Measurements from ENCODE around the gene SIN3B.

The SIN3B gene

DNA sequence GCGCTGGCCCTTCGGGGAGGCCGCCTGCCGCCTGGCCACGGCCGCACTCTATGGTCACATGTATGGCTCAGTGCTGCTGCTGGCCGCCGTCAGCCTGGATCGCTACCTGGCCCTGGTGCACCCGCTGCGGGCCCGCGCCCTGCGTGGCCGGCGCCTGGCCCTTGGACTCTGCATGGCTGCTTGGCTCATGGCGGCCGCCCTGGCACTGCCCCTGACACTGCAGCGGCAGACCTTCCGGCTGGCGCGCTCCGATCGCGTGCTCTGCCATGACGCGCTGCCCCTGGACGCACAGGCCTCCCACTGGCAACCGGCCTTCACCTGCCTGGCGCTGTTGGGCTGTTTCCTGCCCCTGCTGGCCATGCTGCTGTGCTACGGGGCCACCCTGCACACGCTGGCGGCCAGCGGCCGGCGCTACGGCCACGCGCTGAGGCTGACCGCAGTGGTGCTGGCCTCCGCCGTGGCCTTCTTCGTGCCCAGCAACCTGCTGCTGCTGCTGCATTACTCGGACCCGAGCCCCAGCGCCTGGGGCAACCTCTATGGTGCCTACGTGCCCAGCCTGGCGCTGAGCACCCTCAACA, 60.8 kb downstream of the SIN3B start:
- DNase-seq: no peak

DNA sequence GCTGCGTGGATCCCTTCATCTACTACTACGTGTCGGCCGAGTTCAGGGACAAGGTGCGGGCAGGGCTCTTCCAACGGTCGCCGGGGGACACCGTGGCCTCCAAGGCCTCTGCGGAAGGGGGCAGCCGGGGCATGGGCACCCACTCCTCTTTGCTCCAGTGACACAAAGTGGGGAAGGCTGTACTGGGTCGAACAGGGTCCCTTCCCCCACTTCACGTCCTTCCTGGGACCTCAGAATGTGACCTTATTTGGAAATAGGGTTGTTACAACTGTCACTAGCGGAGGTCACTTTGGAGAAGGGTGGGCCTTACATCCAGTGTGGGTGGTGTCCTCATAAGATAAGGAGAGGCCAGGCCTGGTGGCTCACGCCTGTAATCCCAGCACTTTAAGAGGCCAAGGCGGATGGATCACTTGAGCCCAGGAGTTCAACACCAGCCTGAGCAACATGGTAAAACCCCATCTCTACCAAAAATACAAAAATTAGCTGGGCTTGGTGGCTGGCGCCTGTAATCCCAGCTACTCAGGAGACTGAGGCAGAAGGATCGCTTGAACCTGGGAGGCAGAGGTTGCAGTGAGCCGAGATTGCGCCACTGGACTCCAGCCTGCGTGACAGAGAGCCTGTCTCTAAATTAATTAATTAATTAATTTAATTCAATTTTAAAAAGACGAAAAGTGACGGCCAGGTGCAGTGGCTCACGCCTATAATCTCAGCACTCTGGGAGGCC, 61.4 kb downstream of the SIN3B start:
- DNase-seq: no peak

DNA sequence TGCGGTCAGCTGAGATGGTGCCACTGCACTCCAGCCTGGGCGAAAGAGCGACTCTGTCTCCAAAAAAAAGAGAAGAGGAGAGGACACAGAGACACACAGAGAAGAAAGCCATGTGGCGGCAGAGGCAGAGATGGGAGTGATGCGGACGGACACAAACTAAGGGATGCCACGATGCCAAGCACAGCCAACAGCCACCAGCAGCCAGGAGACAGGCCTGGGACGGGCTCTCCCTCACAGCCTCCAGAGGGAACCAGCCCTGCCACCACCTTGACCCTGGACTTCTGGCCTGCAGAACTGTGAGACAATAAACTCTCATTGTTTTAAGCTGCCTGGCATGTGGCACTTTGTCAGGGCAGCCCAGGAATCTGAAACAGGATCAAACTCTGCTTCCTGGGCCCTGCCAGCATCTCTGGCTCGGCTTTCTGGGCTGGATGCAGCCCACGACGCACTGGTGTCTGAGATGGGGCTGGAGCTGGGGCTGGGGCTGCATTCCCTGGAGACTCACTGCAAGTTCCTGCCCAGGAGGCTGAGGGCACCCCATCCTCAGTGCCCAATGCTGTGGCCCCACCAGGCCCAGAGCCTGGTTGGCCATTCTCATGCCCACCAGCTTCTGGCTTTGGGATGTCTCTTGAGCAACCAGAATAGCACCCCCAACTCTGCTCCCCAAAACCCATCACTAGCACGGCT, 62.6 kb downstream of the SIN3B start:
- no peak for DNase-seq

DNA sequence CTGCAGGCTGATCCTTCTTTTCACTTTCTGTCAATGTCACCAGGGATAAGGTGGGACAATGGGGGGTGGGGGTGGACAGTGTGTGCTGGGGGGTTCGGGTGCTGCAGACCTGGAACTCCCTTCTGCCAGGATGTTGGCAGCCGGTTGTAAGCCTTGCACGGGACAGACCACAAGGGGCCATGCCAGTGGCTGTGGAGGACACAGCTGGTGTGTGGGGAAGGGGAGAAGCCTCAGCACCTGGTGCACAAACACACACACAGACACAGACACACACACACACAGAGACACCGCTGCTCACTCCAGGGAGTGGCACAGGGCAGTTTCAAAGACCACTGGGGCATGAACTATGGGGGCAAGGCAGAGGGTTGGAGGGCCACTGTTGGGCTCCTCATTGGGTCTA, 63.2 kb downstream of the SIN3B start:
- no peak for DNase-seq

DNA sequence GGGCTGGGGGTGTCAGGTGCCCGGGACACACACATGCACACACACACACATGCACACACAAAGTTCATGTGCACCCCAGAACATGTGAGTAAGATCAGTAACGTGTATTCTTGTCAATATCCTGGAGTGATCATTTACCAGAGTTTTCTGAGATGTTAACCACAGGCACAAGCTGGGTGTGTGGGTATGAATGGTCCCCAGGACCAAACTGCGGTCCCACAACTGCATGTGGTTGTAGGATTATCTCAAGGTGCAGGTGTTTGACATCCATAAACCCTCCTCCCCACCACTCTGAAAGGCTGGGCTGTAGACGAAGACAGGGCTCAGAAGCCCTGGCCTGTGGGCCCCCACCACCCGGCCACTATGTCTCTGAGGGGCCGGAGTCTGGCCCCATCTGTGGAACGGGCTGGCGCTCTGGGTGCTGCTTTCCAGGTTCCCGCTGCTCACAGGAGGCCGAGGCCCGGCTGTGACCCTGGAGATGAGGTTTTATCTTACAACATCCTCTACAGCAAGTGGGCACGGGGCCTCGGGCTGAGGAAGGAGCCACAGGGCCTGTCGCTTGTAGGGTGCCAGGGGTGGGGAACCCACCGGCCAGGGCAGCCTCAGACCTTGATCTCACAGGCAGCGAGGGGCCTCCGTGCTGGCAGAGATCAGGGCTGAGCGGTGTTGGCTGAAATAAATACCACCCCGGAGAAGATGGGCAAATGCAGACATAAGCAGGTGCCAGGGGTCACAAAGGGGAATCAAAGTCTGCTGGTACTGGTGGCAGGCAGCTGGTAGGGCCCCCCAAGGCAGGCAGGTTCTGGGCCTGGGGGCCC, 63.9 kb downstream of the SIN3B start:
- DNase-seq: no peak

DNA sequence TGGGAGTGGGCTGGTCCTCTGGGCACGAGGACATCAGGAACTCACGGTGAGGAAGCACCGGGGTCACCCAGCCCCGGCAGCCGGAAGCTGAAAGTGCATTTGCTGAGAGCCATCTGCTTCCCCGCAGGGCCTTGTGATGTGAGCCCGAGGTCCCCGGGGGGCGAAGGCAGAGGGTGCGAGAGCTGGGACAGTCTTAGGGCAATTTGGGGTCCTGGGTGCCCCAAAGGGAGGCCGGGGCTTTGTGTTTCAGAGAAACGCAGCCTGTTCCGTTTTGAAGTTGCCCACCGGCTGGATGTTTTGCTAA, 64.4 kb downstream of the SIN3B start:
- DNase-seq: no peak

DNA sequence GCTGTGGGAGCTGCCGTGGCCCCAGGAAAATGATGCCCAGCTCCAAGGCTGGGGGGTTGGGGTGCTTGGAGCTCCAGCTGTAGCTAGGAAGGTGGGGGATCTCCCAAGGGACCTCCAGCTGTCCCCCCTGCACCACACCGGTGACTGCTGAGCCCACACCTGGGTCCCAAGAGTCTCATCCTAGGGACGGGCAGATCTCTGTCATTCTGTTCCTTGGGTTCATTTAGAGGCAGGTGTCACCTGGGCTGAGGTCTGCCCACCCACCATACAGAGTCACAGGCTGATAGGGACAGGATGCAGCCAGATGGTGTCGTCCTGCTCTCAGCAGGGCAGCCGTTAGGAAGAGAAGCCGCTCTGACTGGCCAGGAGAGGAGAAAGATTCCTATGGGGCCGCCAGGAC, 64.9 kb downstream of the SIN3B start:
- DNase-seq: no peak

DNA sequence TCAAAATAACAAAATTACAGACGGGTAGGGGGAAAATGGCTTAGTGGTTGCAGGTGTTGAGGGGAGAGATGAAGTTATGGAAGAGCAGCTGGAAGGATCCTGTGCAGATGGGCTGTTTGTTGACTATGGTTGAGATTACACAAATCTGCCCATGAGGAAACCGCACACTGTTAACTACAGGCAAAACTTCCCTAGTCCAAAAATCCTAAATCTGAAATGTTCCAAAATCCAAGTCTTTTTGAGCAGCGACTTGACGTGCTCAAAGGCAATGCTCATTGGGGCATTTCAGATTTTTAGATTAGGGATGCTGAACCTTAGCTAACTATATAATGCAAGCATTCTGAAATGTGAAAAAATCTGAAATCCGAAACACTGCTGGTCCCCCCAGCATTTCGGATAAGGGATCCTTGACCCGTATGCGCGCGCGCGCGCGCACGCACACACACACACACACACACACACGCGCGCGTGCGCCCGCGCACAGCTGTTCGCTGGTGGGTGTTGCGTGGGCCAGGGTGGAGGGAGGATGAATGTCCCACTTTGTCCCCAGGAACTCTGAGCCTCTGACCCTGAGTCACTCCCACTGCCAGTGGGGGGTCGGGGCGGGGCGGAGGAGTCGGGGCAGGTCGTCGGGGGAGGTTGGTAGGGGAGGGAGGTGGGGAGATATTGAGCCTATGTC, 66.4 kb downstream of the SIN3B start:
- no peak for DNase-seq

DNA sequence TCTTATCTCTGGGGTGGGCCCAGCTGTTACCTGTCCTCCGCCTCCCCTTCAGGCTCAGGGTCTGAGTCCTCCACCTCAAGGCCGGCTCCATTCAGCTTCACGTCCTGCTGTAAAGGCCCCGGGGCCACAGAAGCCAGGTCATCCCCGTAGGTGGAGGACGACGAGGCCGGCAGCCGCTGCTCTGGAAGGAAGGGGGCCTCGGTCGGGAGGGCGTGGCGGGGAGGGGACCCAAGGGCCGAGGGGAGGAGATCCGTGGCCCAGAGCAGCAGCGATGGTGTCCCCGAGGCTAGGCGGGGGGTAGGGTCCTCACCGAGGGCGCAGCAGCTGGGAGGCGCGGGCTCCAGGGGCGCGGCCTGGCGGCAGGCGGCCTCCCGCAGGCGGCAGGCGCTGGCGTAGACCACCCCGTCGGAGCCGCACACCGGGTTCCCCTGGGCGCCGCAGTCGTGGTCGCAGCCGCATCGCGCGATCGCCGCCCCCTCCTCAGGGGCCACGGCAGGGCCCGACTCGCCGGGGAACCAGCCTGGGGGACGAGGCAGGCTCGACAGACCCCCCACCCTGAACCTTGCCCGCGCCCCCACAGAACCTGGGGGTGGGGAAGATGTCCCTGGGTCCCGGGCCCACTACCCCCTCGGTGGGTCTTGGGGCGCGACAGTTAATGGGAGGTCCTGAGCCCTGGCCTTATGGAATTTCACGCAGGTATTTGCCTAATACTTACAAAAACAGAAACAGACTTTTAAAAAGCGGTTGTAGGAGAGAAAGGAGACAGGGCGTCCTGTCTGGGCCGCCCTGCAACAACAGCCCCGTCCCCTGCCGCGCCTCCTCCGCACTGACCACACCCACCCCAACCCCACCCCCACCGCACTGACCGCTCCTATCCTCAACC, 67.2 kb downstream of the SIN3B start:
- DNase-seq: no peak

DNA sequence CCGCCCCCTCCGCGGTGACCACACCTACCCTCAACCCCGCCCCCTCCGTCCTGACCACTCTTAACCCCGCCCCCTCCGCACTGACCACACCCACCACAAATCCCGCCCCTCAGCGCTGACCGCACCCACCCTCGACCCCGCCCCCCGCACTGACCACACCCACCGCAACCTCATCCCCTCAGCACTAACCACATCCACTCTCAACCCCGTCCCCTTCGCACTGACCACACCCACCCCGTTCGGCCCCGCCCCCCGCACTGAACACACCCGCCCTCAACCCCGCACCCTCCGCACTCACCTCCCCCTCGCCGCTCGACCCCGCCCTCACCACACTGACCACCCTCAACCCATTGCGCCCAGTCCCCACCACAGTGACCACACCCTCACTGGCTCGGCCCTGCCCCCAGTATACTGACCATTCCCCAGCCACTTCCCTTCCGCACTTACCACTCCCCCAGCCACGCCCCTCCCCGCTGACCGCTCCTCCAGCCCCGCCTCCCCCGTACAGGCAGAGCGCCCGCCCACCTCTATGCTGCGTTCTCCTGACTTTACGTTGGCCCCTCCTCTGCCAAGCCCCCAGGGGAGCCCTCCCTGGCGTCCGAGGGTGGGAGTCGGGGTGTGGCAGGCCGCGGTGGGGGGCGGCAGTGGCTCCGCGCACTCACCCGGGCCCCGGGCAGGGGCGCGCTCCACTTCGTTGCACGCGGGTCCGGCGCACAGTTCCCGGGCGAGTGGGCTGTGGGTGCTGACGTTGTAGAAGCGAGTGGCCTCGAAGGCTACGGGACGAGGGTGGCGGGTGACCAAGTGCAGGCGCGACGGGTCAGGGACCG, 68.0 kb downstream of the SIN3B start:
- peak in 3 of 4 experiments; percentile 45 to 48 (median 47) for DNase-seq

DNA sequence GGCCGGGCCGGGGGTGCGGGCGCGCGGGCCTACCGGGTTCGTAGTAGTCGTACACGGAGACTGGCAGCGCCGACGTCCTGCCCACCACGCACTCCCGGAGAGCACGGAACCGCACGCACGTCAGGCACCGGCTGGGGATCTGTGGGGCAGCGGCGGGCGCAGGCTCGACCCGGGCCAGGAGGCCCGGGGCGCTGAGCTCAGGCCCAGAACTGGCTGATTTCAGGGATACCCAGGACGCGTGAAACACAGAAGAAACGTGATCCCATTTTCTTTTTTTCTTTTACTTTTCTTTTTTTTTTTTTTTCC, 68.6 kb downstream of the SIN3B start:
- no peak for DNase-seq

DNA sequence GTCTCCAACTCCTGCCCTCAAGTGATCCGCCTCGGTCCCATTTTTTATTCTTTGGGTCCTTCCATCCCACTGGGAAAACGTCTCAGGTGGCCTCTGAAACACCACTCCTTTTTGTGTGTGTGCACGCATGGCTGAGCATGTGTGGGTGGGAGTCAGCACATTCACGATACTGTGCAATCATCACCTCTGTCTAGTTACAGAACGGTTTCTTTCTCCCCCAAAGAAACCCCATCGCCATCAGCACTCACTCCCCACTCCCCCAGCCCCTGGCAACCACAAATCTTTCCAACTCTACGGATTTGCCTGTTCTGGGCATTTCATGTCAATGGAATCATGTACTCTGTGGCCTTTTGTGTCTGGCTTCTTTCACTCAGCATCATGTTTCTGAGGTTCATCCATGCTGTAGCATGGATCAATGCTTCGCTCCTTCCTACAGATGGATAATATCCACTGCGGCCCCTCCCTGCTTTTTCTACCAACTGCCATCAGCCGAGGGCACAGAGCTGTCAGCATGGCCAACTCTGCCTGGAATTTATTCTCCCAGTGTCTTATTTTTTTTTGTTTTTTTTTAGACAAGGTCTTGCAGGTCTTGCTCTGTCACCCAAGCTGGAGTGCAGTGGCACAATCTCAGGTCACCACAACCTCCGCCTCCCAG, 69.3 kb downstream of the SIN3B start:
- no peak for DNase-seq

DNA sequence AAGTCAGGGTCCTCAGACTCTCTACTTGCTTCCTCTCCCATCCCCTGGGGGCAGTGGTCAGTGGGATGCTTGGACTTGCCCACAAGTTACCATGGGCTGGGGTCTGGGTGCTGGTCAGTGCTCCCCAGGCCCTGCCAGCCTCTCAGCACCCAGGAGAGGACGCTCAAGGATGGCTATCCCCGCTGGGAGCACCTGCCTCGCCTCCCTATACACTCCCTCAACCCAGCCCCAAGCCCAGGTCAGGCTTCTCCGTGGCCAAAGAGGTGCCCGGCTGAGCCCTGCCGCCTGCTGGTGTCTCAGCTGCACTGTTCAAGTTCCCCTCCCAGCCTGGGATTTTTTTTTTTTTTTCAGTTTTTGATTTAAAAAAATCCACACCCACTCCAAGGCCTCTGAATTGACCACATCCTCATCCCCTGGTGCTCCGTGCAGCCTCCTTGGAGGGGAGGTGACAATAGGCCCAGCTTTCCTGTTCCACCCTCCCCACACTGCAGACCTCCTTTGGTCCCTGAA, 70.4 kb downstream of the SIN3B start:
- DNase-seq: no peak

DNA sequence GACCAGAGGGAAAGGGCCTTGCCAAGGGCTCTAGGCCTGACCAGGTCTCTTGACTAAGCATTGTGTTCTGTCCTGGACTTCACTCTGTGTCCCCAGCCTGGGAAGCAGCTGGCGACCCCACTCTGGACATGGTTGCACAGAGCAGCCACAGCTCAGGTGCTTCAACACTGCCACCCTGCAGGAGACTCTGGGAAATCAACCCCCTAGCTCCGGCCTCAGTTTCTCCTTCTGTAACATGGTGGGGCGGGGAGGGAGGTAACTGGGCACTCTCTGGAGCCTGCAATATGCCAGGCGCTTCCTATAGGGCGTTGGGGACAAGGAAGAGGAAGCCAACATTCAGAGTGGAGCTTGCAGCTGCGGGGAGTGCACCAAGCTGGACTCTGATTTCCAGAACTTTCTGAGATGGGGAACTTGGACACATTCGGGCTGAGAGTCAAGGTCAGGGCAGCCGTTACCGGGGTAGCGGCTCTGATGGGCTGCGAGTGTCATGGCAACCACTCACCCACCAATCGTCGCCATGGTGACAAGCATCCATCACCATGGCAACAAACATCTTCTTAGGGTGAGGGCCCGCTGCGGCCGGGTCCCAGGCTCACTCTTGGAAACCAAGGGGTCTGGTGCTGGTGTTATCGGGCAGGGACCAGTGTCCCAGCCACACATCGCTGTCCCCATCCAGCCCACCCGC, 72.4 kb downstream of the SIN3B start:
- DNase-seq: no peak

DNA sequence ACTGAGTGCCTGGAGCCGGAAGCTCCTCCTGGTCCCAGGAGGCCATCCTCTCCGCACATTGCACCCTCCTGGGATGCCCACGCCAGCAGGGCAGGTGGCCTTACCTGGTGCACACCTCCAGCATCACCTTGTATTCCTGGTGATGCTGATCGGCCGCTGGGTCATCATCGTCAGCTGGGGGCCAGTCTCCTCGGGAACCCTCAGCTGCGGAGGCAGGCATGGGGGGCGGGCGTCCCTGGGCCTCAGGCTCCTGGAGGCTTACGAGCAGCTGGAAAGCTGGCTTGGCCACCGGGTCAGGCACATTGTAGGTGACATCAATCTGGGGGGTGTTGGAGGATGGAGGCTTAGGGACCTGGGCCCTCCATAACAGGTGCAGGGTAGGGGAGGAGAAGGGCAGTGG, 73.3 kb downstream of the SIN3B start:
- no peak for DNase-seq

DNA sequence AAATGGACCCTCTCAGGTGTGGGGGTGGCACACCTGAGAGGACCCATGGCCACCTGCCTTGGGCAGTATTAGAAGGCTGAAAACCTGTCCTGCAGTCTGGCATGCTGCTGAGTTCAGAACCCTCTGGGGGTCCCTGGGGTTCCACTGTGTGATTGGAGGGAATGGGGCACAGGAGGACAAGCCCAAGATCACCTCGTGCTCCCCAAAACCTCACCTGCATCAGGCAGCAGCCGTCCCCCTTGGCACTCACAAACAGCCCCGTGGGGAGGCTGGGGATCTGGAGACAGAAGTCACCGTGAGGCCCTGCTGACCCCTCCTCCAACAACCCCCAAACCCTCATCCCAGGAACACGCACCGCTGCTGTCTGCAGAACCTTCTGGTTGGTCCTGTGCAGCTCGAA, 74.1 kb downstream of the SIN3B start:
- no peak for DNase-seq

DNA sequence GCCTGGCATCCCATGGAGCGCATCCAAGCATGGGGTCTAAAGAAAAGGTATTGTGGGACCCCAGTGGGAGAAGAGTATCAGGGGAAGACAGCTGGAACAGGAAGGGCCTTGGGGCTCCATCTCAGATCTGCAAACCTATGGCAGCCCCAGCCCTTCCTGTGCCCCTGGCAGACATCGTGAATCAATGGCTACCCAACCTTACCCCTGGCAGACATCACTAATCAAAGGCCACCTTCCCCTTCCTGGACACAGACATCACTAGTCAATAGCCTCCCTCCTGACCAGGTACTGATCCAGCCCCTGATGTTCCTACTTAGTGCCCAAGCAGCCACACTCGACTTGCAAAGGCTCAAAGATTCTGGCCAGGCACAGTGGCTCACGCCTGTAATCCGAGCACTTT, 75.4 kb downstream of the SIN3B start:
- DNase-seq: no peak

DNA sequence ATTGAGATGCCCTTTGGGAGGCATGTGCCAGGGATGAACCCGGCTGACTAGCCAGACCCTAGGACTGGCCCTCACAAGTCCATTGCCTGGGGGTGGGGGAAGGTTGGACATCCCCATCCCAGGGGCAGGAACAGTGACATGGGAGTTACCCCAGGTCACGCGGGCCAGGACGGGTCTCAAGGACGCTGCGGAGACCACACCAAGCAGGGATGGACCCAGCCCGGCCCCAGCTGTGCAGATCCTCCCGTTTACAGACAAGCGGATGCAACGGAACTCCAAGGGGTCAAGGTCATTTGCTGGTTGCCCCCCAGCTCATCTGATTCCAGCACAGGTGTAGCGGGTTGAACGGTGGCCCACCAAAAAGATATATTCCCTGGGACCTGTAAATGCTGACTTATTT, 79.6 kb downstream of the SIN3B start:
- no peak for DNase-seq

DNA sequence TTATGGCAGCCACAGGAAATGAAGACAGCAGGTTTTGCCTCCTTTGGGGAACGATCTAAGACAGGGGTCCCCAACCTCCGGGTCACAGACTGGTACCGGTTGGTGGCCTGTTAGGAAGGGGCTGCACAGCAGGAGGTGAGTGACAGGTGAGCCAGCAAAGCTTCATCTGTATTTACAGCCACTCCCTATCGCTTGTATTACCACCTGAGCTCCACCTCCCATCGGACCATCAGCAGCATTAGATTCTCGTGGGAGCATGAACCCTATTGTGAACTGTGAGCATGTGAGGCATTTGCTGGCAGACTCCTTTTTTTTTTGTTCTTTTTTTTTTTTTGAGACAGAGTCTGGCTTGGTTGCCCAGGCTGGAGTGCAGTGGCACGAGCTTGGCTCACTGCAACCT, 81.8 kb downstream of the SIN3B start:
- DNase-seq: no peak

DNA sequence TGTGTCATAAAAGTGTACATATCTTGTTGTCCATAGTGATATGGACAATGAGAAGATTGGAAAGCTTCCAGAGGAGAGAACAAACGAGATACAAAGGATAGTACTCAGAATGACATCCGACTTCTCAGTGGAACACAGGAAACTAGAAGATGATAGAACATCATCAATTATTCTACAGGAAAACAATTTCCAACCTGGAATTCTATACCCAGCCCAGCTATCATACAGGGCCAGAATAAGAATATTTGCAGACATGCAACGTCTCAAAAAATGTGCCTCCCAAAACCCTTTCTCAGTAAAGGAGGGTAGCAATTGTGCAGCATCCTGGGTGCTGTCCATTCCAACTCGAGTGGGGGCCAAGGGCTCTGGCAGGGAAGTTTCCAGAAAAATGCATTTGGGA, 83.6 kb downstream of the SIN3B start:
- DNase-seq: no peak

All from activated CD4-positive, CD25-positive, alpha-beta regulatory T cell (primary cell).